HL-60 (cell line): ENCODE data around the gene GRID1.

ENCODE experiments used
- CTCF ChIP-seq: IDR thresholded peaks from one replicate; pipeline ENCODE4 v1.5.1; 2011; ENCODE audit warnings: low read length, control low read depth, inconsistent platforms; ENCODE audit not compliant: insufficient read depth
- GABPA ChIP-seq: IDR thresholded peaks from 2 replicates; pipeline ENCODE4 v1.6.1; 2012; ENCODE audit warnings: low read depth
- POLR2AphosphoS5 ChIP-seq: IDR thresholded peaks from 2 replicates; pipeline ENCODE4 v1.6.1; 2012; ENCODE audit warnings: low read depth

DNA sequence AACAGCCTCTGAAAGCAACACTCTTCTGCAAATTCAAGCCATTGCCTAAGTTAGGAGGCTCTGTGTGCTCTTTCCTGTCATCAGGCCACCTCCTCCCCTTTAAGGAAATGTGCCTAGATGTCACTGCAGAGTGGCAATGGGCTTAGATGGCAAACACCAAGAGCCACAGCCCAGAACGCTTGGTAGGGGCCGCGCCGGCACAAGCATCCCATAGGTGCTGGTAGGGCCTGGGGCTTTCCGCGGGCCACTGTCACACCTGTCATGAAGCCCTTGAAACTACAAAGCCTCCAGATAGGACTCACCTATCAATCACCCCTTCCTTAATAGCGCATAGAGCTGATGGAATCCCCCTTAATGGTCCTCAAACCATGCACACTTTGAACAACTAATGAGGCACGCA is 299.9 kb downstream of the GRID1 start:
- TF ChIP-seq CTCF (no peak), POLR2AphosphoS5 (no peak), GABPA (no peak)
